ENCODE measurements around the gene DNAJB8. TPM values are rescaled to one million over a fixed set of nuclear protein-coding genes. Genes with fewer than 3 reads are reported as not detected.
A peak's percentile ranks its signal among the peaks of the same experiment; 100 is the strongest.

The DNAJB8 gene
- total and polyA plus RNA-seq, 9 of the 15 experiments (the other 6 are each of a cell fraction or from before 2014, with no cell fraction given) = not detected

DNA sequence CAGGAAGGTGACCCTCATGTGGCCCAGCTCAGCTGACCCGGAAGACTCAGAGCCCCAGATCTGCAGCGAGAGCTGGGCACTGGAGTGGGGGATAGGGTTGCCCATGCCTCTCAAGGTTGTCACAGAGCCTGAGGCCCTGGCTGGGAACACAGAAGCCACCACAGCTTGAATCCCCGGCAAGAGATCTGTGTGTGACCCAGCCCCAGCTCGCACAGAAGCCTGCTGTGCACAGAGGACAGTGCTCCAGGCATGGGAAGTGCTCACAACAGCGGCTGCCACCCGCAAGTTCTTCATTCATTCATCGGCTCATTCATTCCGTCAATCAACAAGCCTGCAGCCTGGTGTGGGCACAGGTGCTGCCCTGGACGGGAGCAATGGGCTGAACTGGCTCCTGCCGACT, 36.4 kb downstream of the DNAJB8 start:
- Histone ChIP-seq H3K4me1 (replicated peaks in 1 of 2; ENCODE audit: control insufficient read depth in 2 of 2, insufficient read depth in 2 of 2, low read length in 2 of 2) (peaks cover 22 to 79% of the 10 kb centered on the region in 2 experiments), H3K4me3 (no peak overlapping the region)

More for the DNA sequence above, 36.4 kb downstream of the DNAJB8 start:
- Histone ChIP-seq H4K20me1 (replicated peaks; ENCODE audit: control insufficient read depth, insufficient read depth, low read length) (no peaks in the 10 kb centered on the region), H3K27ac (ENCODE audit: extremely low read depth, low read depth, low read length) (no peak overlapping the region), H3K27me3 (ENCODE audit: control insufficient read depth in 2 of 2, insufficient read depth in 2 of 2, low read length in 2 of 2) (no peaks in the 10 kb centered on the region), H3K36me3 (ENCODE audit: control insufficient read depth, insufficient read depth, low read length) (no peaks in the 10 kb centered on the region), H3K9ac (ENCODE audit: insufficient read depth in 1 of 2, low read depth in 2 of 2, low read length in 2 of 2) (peak overlapping the region in 1 of 2 experiments; percentile 71; a peak in 2 of 4 replicates), H3K4me2 (ENCODE audit: insufficient read depth, low read length) (no peak overlapping the region), H3K79me2 (ENCODE audit: control insufficient read depth, insufficient read depth, low read length) (no peaks in the 10 kb centered on the region; the same call in 2 of the 3 replicates), H3K9me3 (replicated peaks; ENCODE audit: control insufficient read depth, insufficient read depth, low read depth, low read length) (no peaks in the 10 kb centered on the region), H3K9me1 (ENCODE audit: control insufficient read depth, insufficient read depth, low read length) (no peaks in the 10 kb centered on the region), H2AFZ (ENCODE audit: low read depth, low read length) (no peak overlapping the region)
- ChIA-PET POLR2A (interaction anchor here (0.6 kb wide), 1 partner anchor 14 kb away, joined by 3 read pairs; no protein-coding TSS in a partner anchor), CTCF (ENCODE audit: low intra/inter-chr PET ratio) (no interaction called here)
- no peak for FAIRE-seq
- TF ChIP-seq ATF2 (CRISPR knock-in tag; IDR thresholded peaks at IDR 0.05) = no peak
- no peak for TF ChIP-seq HNRNPH1 (optimal IDR thresholded peaks at IDR 0.05; ENCODE audit: low read depth, low read length)
- no peak for TF ChIP-seq NR2C1 (IDR thresholded peaks at IDR 0.05)
- TF ChIP-seq NR2C1 (tag; IDR thresholded peaks at IDR 0.05) = no peak
- no peak for TF ChIP-seq GABPB1 (CRISPR knock-in tag; IDR thresholded peaks at IDR 0.05)
- intact Hi-C loops (cut with micrococcal nuclease) = loop anchor here (10.0 kb wide), 2 partner anchors 154 to 256 kb away; no protein-coding TSS in a partner anchor
- in situ Hi-C loops (cut with MboI) = no loop called here
- no TSS peak for BruUV-seq (replicated peaks)
- ATAC-seq = no peak
- WGBS (ENCODE audit: insufficient coverage, low coverage, missing lambda C conversion rate) = 82% methylated on average over 9 of the region's 10 CpGs
- DNase-seq (ENCODE audit: extremely low read depth in 1 of 4, low spot score in 3 of 4) = no peak

Data from K562 (cell line).